ENCODE results near the gene UBE2U. TPM values are rescaled to one million over a fixed set of nuclear protein-coding genes. Genes with fewer than 3 reads are reported as not detected.
A peak's percentile ranks its signal among the peaks of the same experiment; 100 is the strongest.
"Not testable (repeated sequence)": the region's sequence is repeated elsewhere in the genome, so short reads cannot be mapped to it uniquely, and the experiment has no call there.

UBE2U gene
- total RNA-seq, 2 donors from 2014 or later, result 0.52 TPM; not detected in 1

- ATAC-seq, result peak; percentile 95 to 96
- Mint-ChIP-seq H3K9me3 (peaks cover 0 to 4% of the 10 kb centered on the region in 2 donors), H3K27ac (peak overlapping the region; percentile 57 to 79)
Measured at GRCh38 chr1:64223329-64224151, 20.1 kb downstream of the UBE2U start.

GRCh38 chr1:64224236-64224635 is 20.8 kb downstream of the UBE2U start:
- H3K27ac Mint-ChIP-seq; H3K9me3 Mint-ChIP-seq; DNase-seq (ENCODE audit: low spot score in 2 of 2); H3K36me3 Mint-ChIP-seq; ATAC-seq: not testable (repeated sequence)

More at GRCh38 chr1:64223329-64224151, 20.1 kb downstream of the UBE2U start:
- H3K36me3 Mint-ChIP-seq, result no peaks in the 10 kb centered on the region
- no peak for DNase-seq (ENCODE audit: low spot score in 2 of 2)

- DNase-seq (ENCODE audit: low spot score in 2 of 2), result no peak
- H3K36me3 Mint-ChIP-seq, result no peaks in the 10 kb centered on the region
- peaks cover 0 to 4% of the 10 kb centered on the region in 2 donors for H3K9me3 Mint-ChIP-seq
- H3K27ac Mint-ChIP-seq, result no peak overlapping the region
- ATAC-seq, result no peak
Measured at GRCh38 chr1:64228167-64228957, 24.9 kb downstream of the UBE2U start.

DNA sequence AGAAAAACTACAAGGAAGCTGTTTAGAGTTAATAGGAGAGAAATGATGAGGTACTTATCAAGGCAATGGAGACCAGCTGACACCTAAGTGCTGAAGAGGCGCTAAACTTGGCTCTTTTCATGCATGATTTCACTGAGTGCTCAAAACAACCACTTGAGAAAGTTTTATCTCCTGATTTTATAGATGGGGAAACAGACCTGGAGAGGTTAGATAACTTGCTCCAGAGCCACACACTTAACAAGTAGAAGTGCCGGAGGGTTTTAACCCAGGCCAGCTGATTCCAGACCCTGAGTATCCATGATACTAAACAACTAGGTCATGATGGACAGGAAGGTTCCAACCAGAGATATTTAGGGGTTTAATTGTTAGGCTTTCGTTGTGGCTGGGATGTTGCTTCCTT is 25.9 kb downstream of the UBE2U start:
- DNase-seq (ENCODE audit: low spot score in 2 of 2), result no peak
- Mint-ChIP-seq H3K36me3 (no peaks in the 10 kb centered on the region), H3K27ac (no peak overlapping the region), H3K9me3 (peaks cover 0 to 4% of the 10 kb centered on the region in 2 donors)
- no peak for ATAC-seq

DNA sequence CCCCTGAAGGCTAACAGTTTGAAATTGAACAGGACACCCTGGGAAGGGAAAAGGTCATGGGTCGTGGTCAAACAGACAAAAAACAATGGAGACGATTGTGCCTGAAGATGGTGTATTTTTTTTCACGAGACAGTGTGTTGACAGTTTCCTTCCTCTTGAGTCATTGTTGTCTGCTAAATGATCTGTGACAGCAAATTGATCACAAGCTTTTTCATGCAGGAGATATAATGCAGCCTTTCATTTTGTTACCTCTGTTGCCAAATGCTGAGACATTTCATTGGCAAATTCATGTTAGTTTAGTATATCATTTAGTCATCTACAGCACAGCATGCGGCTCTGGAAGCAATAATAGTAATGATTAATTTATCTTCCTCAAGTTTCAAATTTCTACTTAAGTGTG is 27.7 kb downstream of the UBE2U start:
- H3K27ac Mint-ChIP-seq, result no peak overlapping the region
- no peak for ATAC-seq

GRCh38 chr1:64231654-64232053 is 28.2 kb downstream of the UBE2U start:
- H3K9me3 Mint-ChIP-seq, result no peaks in the 10 kb centered on the region
- ATAC-seq (no peak), DNase-seq (ENCODE audit: low spot score in 2 of 2) (no peak)
- no peaks in the 10 kb centered on the region for H3K36me3 Mint-ChIP-seq
- H3K27ac Mint-ChIP-seq, result no peak overlapping the region

More for the DNA sequence above, 27.7 kb downstream of the UBE2U start:
- no peaks in the 10 kb centered on the region for H3K9me3 Mint-ChIP-seq
- no peaks in the 10 kb centered on the region for H3K36me3 Mint-ChIP-seq
- DNase-seq (ENCODE audit: low spot score in 2 of 2), result no peak

DNA sequence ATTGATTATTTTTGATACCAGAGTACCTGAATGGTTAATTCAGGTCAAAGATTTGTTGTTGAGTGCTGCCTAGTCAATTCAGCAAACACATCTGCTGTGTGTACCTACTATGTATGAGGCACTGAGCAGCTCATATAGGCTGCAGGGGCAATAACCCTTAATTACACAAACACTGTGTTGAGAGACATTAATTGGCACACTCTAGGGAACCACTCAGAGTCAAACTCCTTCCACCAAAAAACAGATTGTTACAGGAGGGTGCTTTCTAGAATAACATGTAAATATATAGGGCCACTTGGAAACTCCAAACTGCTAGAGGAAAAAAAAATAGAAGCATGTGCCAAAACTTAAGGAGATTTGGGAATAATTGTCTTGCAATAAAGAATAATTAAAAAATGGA is 31.3 kb downstream of the UBE2U start:
- no peak for ATAC-seq
- no peaks in the 10 kb centered on the region for H3K9me3 Mint-ChIP-seq
- no peak overlapping the region for H3K27ac Mint-ChIP-seq

DNA sequence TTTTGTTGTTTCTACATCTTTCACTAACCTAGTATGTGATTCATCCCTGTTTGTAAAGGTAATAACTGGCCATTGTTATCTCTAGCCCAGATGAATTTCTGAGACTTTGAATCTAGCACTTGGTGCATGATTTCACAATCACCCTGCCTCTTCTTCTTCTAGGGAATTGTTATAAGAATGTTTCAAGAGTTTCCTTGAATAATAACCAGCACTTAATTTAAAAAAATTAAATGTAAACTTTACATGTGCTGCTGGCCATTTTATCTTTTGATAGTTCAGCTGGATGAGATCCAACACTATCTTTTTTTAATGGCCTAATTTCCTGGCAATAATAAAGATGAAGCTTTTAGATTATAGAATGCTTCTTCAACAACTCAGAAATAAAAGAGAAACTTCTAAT is 31.8 kb downstream of the UBE2U start:
- Mint-ChIP-seq H3K27ac (no peak overlapping the region), H3K36me3 (no peaks in the 10 kb centered on the region), H3K9me3 (no peaks in the 10 kb centered on the region)
- ATAC-seq (no peak), DNase-seq (ENCODE audit: low spot score in 2 of 2) (no peak)

More for the DNA sequence above, 31.3 kb downstream of the UBE2U start:
- no peaks in the 10 kb centered on the region for H3K36me3 Mint-ChIP-seq
- no peak for DNase-seq (ENCODE audit: low spot score in 2 of 2)

- H3K9me3 Mint-ChIP-seq, result no peaks in the 10 kb centered on the region
- H3K36me3 Mint-ChIP-seq, result no peaks in the 10 kb centered on the region
- H3K27ac Mint-ChIP-seq, result no peak overlapping the region
- ATAC-seq (no peak), DNase-seq (ENCODE audit: low spot score in 2 of 2) (no peak)
Measured at GRCh38 chr1:64235910-64236309, 32.5 kb downstream of the UBE2U start.

DNA sequence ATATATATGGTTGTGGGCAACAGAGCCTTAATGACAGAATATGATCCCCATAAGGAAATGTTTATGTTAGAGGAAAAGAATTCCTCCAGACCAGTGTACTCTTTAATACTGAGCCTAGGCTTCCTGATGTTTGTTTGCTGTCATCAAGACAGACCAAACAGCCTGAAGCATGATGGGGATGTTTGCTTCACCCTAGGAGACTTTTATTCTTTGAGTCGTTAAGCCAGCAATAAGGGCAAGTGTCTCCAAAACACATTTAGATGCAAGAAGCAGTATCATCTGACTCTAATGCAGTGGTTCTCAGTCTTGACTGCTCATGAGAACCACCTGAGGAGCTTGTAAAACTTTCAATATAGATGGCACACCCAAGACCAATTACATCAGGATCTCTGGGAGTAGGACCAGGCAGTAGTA is 33.1 kb downstream of the UBE2U start:
- no peaks in the 10 kb centered on the region for H3K36me3 Mint-ChIP-seq
- no peak overlapping the region for H3K27ac Mint-ChIP-seq
- no peak for DNase-seq (ENCODE audit: low spot score in 2 of 2)

GRCh38 chr1:64239519-64239918 is 36.1 kb downstream of the UBE2U start:
- not testable (repeated sequence) for H3K36me3 Mint-ChIP-seq; H3K9me3 Mint-ChIP-seq; DNase-seq (ENCODE audit: low spot score in 2 of 2); H3K27ac Mint-ChIP-seq; ATAC-seq

More for the DNA sequence above, 33.1 kb downstream of the UBE2U start:
- H3K9me3 Mint-ChIP-seq, result no peaks in the 10 kb centered on the region
- no peak for ATAC-seq

GRCh38 chr1:64240206-64240605 is 36.8 kb downstream of the UBE2U start:
- no peak for DNase-seq (ENCODE audit: low spot score in 2 of 2)
- H3K36me3 Mint-ChIP-seq, result no peaks in the 10 kb centered on the region

DNA sequence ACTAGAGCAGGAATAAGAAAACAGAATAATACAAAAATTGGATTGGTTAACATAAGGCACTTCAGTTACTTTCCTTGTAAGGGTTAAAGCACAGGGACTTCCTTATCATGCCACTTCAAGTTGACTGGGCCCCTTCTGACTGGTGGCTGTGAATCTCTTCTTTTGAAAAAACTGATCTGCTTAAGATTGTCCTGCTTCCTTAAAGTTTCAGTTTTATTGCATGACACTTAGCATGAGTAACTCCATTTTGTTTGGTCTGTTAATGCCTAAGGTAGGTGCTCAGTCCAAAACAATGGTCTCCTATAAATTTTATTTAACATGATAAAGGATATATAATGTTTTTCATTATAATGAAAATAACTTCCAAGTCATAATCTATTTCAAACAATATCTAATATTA is 37.6 kb downstream of the UBE2U start:
- ATAC-seq (no peak), DNase-seq (ENCODE audit: low spot score in 2 of 2) (no peak)
- Mint-ChIP-seq H3K9me3 (no peaks in the 10 kb centered on the region), H3K27ac (no peak overlapping the region), H3K36me3 (no peaks in the 10 kb centered on the region)

More at GRCh38 chr1:64240206-64240605, 36.8 kb downstream of the UBE2U start:
- H3K9me3 Mint-ChIP-seq, result no peaks in the 10 kb centered on the region
- no peak for ATAC-seq
- no peak overlapping the region for H3K27ac Mint-ChIP-seq

- Mint-ChIP-seq H3K27ac (no peak overlapping the region), H3K9me3 (no peaks in the 10 kb centered on the region), H3K36me3 (no peaks in the 10 kb centered on the region)
- no peak for ATAC-seq
- no peak for DNase-seq (ENCODE audit: low spot score in 2 of 2)
Measured at GRCh38 chr1:64242895-64243756, 39.7 kb downstream of the UBE2U start.

- H3K36me3 Mint-ChIP-seq, result no peaks in the 10 kb centered on the region
- no peak for DNase-seq (ENCODE audit: low spot score in 2 of 2)
- ATAC-seq, result no peak
- no peaks in the 10 kb centered on the region for H3K9me3 Mint-ChIP-seq
- H3K27ac Mint-ChIP-seq, result no peak overlapping the region
Measured at GRCh38 chr1:64243757-64244080, 40.3 kb downstream of the UBE2U start.

DNA sequence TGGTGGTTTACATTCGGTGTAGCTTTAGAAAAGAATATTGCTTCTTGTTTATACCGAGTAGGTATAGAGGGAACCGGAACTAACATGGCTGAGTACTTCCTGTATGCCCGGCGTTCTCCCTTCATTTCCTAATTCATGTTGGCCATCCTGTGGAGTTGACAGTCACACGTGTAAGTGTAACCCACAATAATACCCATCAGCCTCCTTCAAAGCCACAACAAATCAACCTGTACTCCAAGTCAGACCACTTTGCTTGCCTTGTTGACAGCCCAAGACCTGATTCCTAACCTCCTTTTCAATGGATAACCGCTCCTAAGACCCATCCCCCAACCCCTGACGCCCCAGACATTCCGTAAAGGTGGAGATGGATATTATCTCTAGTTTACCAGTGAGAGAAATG is 42.1 kb downstream of the UBE2U start:
- H3K36me3 Mint-ChIP-seq, result no peaks in the 10 kb centered on the region
- ATAC-seq, result peak in 1 of 2 donors; percentile 64
- no peaks in the 10 kb centered on the region for H3K9me3 Mint-ChIP-seq
- DNase-seq (ENCODE audit: low spot score in 2 of 2), result no peak
- H3K27ac Mint-ChIP-seq, result peak overlapping the region in 1 of 2 donors; percentile 65

All from activated naive CD4-positive, alpha-beta T cell treated with anti-CD3 and anti-CD28 coated beads, Interleukin-2, amount 50 U/mL, for 72 hours (primary cell).